Dedifferentiated amniotic fluid mesenchymal stem cell (primary cell): ENCODE measurements around the gene RASSF7.

Experiments used
- DNase-seq: peaks from one replicate; pipeline ENCODE4 v3.0.0-alpha.2; 2016; ENCODE audit errors: extremely low spot score

Gene RASSF7

DNA sequence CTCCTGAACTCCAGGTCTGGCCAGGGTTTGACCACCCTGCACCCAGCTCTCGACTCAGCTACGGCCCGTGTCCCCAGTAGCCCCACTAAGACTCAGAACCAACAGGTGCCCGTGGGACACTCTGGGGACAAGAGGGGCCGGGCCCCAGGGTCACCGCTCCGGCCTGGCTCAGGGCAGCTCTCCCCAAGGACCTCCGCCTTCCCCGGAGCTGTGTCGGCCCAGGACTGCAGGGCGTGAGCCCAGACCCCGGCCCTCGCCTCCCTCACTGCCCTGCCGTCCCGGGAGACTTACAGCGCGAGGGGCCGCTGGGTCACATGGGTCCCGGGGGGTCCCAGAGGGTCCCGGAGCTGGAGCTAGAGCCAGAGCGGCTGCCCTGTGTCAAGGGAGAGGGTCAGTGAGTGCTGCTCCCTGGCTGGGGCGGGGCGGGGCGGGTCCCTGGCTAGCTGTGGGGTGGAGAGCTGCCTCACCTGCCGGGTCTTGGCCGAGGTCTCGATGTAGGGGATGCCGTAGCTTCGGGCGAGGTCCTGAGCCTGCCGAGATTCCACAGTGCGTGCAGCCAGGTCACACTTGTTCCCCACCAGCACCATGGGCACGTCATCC is 27.7 kb upstream of the RASSF7 start:
- DNase-seq, result no peak

DNA sequence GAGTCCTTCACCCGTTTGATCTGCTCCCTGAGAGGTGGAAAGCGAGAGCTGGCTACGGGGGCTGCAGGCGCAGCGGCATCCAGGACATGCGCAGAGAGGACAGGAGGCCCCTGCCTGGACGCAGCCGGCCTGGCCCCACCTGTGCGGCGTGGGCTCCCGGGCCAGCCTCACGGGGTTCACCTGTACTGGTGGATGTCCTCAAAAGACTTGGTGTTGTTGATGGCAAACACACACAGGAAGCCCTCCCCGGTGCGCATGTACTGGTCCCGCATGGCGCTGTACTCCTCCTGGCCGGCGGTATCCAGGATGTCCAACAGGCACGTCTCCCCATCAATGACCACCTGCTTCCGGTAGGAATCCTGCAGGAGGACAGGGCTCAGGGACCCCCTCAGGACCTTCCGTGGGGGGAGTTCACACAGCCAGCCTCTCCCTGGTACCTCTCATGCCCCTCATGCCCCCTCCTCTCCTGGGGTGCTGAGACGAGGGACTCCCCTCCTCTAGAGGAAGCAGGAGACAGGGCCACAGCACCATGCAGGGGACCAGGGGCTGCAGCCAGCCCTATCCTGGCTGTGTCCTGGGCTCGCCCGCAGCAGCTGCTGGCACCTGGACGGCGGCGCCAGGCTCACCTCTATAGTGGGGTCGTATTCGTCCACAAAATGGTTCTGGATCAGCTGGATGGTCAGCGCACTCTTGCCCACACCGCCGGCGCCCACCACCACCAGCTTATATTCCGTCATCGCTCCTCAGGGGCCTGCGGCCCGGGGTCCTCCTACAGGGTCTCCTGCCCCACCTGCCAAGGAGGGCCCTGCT is 27.0 kb upstream of the RASSF7 start:
- no peak for DNase-seq

DNA sequence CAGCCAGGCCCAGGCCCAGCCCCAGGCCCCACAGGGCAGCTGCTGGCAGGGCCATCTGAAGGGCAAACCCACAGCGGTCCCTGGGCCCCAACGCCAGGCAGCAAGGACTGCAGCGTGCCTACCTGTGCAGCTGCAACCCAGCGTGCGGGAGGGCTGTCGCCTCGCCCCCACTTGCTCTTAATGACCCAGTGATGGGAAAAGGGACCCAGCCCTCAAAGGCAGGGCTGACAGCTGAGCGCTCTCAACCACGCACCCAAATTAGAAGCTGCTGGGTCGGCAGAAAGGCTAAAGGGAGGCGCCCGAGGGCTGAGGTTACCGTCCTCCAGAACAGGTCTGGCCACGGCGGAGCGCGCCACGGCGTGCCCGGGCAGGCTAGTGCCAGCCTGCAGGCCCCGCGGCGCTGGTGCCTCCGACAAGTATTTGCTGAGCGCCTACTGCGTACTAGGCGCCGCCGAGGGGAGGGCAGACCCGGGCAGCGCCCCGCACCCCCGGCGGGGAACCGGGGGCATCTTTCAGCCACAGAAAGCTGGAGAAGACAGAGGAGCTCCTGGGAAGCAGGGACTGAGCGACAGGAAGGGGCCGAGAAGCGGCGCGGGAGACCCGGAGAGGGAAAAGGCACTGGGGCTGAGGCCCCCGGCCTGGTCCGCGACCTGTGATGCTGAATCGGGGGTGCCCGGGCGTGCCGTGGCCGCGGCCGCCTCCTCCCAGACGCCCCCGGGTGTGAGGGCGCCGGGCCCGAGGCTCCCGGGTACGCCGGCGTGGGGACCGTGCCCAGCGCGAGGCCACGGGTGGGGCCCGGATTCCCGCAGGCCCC is 26.2 kb upstream of the RASSF7 start:
- no peak for DNase-seq

DNA sequence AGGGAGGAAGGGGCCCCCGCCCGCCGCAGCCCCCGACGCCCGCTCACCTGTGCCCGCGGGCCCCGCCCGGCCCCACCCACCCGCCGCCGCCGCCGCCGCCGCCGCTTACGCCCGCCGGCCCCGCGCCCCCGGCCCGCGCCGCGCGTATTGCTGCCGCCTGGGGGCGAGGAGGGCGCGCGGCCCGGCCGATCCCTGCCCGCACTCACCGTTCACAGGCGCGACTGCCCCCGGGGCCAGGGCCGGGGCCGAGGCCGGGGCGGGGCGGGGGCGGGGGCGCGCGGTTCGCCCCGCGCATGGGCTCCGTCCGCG is 25.6 kb upstream of the RASSF7 start:
- DNase-seq, result no peak

DNA sequence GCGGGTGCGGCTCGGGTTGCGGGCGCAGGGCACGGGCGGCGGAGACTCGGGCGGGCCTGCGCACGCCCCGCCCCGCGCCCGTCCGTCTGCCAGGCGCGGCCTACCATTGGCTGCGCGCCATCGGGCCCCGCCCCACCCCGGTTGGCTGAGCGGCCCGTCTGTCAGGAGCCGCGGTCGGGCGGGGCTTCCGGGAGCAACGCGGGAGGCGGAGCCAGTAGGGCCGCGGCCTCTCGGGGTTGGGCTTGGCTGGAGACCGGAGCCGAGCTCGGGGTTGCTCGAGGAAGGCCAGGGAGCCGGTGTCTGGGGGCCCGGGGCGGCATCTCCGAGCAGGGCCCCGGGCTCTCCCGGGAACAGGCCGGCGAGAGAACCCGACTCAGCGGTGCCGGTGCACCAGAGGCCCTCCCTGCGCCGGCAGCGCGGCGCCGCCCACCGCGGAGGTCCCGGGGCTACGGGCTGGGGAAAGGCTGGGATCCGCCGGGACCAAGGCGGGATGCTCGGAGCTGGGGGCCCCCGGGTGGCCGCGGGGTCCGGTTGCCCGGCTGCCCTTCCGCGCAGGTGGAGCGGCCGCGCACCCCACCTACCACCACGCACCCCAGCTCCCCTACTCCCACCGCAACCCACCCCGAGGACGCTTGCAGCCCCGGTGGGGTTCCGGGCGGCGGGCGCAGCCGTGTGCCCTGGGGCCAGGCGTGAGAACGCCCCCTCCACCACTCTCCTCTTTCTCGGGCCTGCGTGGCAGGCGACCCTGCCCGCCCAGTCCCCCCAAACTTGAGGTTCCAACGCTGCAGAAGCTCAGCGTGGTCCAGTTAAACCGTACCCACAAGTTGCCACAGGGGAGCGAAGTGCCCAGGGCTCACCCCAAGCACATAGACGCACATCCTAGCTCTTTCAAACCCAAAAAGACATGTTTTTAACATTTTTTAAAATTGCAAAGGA is 25.0 kb upstream of the RASSF7 start, which contains the start of gene HRAS:
Gene HRAS, minus strand, starts transcription at position 58 of the 936 bp plus-strand sequence.
- DNase-seq, result peak; percentile 88

DNA sequence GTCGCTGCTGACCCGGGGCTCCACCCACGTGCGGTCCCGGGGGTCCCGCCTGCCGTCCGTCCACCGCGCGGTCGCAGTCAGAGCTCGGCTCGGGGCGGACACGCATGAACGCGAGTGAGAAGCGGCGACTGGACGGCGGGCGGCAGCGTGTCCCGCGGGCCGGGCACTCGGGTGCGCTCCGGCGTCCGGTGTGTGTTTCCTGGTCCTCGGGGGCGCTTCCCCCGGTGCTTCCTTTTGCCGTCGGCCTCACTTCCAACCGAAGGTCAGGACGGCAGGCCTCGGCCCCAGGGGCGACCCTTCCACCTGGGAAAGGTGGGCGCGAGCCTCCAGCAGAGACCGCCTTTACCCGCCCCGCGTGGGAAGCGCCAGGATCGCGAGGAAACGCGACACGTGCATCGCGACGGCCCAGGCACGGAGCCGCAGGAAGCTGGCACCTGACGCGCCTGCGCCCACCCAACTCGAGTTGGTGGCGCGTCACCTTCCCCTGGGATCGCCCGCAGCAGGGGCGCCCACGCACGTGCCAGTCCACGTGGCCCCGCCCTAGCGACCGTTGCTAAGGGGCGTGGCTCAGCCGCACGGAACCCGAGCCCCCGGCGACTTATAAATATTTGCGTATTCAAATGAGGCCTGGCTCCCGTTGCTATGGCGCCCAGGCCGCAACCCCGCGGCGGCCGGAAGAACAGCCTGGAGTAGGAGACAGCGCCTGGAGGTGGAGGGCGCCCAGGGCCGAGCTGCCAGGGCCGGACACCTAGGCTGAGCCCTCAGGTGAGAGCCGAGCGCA is 23.7 kb upstream of the RASSF7 start, which contains the start of gene LRRC56:
Gene LRRC56, plus strand, starts transcription at position 687 of the 781 bp plus-strand sequence. CDS start 3,158 bp downstream, outside the sequence.
- DNase-seq, result peak; percentile 43

DNA sequence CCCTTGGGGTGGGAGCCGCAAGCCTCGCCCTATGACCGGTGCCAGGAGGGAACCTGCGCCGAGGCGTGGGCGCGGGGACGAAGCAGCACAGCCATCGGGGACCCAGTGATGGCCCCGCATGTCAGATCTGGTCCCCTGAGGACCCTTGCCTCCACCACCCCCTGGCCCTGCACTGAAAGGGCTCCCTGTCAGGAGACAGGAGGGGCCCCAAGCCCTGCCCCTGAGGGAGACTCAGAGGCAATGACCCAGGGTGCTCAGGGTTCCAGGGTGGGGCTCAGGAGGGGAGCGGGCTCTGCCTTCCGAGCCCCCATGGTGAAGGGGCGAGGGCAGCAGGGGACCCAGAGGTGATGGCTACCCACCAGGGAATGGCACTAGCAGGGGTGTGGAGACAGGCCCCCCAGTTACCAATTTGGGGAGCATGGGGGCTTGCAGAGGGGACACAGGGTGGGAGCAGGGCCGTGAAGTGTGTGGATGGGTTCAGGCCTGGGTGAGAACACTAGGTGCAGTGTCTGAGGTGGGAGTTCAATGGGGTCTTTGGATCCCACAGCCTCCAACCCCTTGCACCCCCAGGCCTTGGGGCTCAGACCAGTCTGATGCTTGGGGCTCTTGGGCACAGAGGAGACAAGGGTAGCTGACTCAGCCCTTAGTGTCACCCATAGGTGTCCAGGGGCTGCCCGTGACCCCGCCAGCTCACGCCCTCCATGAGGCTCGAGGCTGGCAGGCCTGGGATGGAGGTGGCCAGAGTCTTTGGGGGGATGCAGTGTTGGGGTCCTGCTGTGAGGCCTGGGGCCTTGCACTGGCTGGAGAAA is 22.9 kb upstream of the RASSF7 start:
- no peak for DNase-seq

DNA sequence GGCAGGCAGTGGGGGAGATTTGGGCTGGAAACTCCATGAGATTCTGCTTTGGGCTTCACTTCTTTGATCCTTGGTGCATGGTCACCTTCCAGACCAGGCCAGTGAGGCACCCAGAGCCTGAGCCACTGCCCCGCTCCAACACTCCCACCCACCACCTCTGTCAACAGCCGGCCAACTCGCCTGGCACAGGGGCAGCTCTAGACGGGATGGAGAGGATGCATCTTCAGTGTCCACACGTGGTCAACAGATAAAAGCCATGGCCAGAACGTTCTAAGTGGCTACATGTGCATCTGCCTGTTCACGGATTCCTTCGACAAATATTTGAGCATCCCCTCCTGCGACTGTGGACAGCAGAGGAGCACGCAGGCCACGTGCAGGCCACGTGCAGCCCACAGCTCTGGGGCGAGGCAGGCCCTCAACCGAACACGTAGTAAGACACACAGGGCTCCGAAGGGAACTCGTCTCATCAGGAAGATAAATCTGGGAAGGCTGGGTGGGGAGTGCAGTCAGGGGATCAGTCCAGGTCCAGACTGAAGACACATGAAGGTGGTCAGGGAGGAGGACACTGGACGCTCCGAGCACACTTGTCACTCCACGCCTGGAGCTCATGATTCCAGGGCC is 22.2 kb upstream of the RASSF7 start:
- no peak for DNase-seq

DNA sequence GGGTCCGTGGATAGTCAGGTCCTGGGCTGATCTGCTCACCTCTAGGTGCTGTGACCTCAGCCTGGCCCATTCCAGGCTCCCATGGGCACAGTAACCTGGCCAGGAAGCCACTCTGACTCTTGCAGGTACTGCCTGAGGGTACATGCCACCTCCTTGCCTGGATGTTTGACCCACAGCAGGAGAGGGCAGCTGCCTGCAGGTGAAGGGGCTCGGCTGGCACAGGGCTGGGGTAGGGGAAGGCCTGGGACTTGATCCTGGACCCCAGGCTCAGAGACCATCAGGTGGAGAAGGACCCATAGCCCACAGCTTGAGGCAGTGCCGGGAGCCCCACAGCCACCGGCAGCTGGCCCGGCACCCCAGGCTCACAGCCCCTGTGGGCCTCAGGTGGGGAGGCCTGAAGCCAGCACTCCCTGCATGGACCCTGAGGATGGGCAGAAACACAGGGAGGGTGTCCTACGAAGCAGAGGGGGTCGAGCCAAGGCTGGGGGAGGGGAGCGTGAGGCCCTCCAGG is 20.7 kb upstream of the RASSF7 start:
- DNase-seq, result no peak

DNA sequence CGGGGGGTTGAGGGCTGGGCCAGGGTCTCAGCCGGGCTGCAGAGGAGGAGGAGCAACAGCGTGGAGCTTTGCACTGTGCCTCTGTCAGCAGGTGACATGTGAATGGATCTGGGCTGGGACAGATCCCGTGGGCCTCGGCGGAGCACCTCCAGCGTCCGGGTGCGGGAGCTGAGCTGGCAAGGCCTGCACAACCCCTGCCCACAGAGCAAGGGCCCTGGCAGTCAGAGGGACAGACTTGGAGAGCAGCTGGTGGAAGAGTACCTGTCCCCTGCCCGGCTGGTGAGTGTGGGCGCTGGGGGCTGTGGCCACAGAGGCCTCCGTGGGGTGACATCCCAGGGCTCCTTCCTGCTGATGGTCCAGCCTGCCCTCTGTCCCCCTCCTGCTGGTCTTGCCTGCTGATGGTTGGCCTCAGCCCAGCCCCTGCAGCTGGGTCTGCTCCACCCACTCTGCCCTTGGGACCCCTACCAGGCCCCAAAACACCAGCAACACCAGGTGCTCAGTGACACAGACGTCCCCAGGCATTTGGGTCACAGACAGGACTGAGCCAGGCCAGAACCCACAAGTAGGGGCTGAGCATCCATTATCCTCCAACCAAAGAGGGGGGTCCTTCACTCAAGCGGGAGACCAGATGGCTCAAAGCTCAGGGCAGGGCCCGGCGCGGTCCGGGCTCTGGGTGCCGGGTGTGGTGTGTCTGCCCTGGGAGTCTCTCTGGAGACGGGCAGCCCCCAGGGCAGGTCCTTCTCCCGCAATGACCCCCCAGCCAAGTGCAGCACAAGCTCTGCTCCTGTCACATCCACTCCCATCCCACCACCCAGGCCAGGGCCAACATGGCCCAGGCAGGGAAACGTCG is 20.0 kb upstream of the RASSF7 start:
- no peak for DNase-seq

DNA sequence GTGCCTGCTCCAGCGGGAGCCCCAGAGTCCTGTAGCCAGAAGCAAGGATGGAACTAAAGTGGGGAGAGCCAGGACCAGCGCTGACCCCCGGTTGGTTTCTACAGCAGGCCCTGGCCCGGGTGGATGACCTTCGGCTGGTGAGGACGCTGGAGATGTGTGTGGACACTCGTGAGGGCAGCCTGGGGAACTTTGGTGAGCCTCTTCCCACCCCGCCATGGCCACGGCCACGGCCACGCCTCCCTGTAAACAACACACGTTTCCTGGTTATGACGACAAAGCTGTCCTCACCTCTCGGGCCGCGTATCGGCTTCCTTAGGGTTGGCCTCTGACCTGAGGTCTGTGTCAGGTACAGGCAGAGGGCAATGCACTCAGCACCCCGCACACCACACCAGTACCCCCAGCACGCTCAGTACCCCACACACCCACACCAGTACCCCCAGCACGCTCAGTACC is 19.3 kb upstream of the RASSF7 start:
- no peak for DNase-seq

DNA sequence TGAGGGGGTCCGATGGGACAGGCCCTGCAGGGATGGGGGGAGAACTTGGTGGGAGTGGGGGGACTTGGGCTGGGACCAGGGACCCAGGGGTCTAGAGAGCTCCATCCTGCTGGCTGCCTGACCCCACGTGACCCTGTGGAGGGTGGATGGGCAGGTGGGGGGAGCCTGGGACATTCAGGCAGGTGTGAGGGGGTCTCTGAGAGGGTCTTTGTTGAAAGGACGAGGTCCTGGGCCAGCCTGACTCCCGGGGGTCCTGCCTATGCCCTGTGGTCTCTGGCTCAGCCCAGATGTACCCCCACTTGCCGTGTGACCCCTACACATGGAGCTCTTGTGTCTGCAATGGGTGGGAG is 16.0 kb upstream of the RASSF7 start:
- DNase-seq, result no peak

DNA sequence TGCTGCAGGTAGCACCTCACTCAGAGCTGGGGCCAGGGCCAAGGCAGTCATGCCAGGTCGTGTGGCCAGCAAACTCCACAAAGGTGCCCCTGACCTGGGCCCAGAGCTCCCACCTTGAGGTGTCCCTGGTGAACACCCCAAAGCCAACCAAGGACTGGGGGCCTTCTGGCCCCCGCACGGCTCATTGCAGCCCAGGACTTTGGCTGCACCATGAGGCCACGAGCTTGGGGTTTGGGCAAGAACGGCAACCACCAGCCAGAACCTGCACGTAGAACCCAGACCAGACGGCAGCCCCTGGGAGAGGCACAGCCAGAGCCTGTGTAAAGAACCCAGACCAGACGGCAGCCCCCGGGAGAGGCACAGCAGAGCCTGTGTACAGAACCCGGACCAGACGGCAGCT is 15.6 kb upstream of the RASSF7 start:
- DNase-seq, result no peak

DNA sequence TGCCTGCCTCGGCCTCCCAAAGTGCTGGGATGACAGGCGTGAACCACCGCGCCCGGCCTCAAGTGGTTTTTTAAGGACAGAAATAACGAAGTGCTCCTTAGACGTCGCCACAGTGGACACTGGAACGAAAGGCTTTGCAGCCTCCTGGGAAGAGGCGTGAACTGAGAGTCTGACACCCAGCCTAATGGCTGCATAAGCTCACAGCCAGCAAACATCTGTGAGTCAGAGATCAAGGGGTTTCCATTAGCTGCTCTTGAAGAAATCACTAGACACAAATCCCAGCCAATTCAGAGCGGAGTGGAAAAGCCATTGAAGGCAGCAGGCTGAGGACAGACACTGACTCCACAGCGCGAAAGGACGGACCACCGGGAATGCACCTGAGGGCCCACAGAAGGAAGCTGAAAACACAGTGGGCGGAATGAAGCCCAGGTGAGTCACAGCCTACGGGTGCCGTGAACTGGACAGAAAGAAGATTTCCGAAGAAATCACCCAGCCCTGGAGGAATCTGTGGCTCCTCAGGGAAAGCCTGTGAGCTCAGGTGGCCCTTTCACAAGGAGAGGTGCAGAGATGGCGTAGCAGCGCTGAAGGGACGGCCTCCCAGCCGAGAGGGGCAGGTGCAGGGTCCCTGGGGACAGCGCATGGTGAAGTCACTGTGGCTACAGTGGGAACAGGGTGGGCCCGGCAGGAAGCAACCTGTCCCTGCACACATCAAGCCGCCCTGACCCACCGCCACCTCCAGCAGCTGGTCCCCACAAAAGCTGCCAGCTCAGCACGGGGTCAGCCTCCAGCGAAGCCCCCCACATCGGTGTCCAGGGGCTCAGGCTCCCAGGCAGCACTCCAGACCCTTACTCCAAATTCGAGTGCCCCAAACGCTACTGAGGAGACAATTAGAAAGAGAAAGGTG is 11.8 kb upstream of the RASSF7 start:
- DNase-seq, result no peak

DNA sequence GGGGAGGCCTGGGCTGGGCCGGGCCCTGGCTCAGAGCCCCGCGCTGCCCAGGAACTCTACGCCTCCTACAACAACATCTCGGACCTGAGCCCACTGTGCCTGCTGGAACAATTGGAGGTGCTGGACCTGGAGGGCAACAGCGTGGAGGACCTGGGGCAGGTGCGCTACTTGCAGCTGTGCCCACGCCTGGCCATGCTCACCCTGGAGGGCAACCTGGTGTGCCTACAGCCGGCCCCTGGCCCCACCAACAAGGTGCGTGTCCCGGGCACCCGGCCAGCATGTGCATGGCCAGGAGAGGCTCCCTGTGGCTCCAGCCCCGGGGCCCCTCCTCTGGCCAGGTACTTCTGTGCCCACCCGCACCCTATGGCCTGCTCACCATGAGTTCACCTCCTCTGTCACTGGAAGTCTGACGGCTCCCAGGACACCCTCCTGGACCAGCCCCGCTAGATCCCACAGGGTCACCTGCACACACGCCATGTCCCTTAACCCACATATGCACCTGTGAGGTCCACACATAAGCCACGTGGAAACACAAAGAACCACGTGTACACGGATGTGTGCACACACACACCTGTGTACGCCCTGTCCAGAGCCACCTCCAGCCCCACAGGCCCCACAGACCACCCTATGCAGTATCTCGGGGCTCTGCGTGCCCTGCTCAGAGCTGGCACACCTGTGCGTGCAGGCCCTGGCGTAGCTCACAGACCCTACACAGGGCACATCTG is 10.6 kb upstream of the RASSF7 start:
- DNase-seq, result no peak

DNA sequence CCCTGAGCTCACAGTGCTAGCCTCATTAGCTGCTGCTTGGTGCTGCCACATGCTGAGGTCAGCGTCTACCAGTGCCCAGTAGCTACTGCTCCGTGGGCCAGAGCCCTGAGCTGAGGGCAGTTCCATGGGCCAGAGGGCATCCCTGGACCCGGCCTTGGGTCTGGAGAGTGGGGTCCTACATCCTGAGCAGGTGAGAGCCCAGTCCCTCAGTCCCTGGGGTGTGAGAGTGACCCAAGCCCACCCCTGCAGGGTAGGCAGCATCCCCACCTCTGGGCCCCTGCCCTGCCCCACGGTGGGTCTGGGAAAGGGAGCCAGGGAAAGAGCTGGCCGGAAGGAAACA is 10.1 kb upstream of the RASSF7 start:
- DNase-seq, result no peak

DNA sequence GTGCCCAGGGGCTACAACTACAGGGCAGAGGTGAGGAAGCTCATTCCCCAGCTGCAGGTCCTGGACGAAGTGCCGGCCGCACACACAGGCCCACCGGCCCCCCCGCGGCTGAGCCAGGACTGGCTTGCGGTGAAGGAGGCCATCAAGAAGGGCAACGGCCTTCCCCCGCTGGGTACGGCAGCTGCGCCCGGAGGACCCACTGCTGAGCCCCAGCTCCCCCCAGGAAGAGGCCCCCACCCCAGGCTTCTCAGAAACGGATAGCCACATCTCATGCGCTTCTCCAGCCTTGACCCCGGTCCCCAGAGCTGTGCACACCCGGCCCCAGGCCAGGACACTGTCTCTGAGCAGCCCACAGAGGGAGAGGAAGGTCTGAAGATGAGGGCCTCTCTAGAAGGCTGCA is 9.6 kb upstream of the RASSF7 start:
- DNase-seq, result no peak
